ENCODE measurements around the gene TAF4B.
A peak's percentile ranks its signal among the peaks of the same experiment; 100 is the strongest.

TAF4B gene

GRCh38 chr18:26394047-26394654, 167.9 kb downstream of the TAF4B start:
- DNase-seq, result no peak

- DNase-seq, result no peak
These were observed 170.8 kb downstream of the TAF4B start for GRCh38 chr18:26397019-26397418.

GRCh38 chr18:26403491-26403890, 177.2 kb downstream of the TAF4B start:
- DNase-seq, result no peak

- DNase-seq, result peak; percentile 54
These were observed 179.1 kb downstream of the TAF4B start for GRCh38 chr18:26405190-26405801.

GRCh38 chr18:26406324-26406723, 180.1 kb downstream of the TAF4B start:
- no peak for DNase-seq

- DNase-seq, result no peak
These were observed 180.7 kb downstream of the TAF4B start for GRCh38 chr18:26406854-26407517.

- DNase-seq, result no peak
These were observed 181.7 kb downstream of the TAF4B start for GRCh38 chr18:26407736-26408601.

GRCh38 chr18:26409091-26409490, 182.8 kb downstream of the TAF4B start:
- no peak for DNase-seq

GRCh38 chr18:26414901-26415440, 188.7 kb downstream of the TAF4B start:
- no peak for DNase-seq

- DNase-seq, result no peak
These were observed 189.4 kb downstream of the TAF4B start for GRCh38 chr18:26415631-26416030.

GRCh38 chr18:26416652-26417150, 190.5 kb downstream of the TAF4B start:
- DNase-seq, result no peak

- no peak for DNase-seq
These were observed 190.9 kb downstream of the TAF4B start for GRCh38 chr18:26417190-26417589.

GRCh38 chr18:26418225-26418624, 192.0 kb downstream of the TAF4B start:
- no peak for DNase-seq

GRCh38 chr18:26419746-26420145, 193.5 kb downstream of the TAF4B start:
- no peak for DNase-seq

- DNase-seq, result no peak
These were observed 195.3 kb downstream of the TAF4B start for GRCh38 chr18:26421503-26421902.

GRCh38 chr18:26421931-26422330, 195.7 kb downstream of the TAF4B start:
- no peak for DNase-seq

GRCh38 chr18:26422472-26423162, 196.4 kb downstream of the TAF4B start:
- DNase-seq, result no peak

- no peak for DNase-seq
These were observed 198.3 kb downstream of the TAF4B start for GRCh38 chr18:26424428-26425147.

- no peak for DNase-seq
These were observed 198.9 kb downstream of the TAF4B start for GRCh38 chr18:26425148-26425531.

GRCh38 chr18:26429535-26430226, 203.4 kb downstream of the TAF4B start:
- DNase-seq, result no peak

Data from OCI-M1 (cell line).